HG02970 (cell line): Measurements from ENCODE around the gene MT1G.
A peak's percentile ranks its signal among the peaks of the same experiment; 100 is the strongest.
"Not testable (repeated sequence)": the region's sequence is repeated elsewhere in the genome, so short reads cannot be mapped to it uniquely, and the experiment has no call there.

Source experiments
- ATAC-seq: cut with Tn5 transposase; IDR thresholded peaks from one replicate; pipeline ENCODE4 v1.9.1; 2021; ENCODE audit warnings: mild to moderate bottlenecking, moderate library complexity, moderate number of reproducible peaks; ENCODE audit not compliant: unreplicated experiment, low FRiP score

The MT1G gene

GRCh38 chr16:56686758-56687157 lies 18.9 kb upstream of the MT1G start:
- ATAC-seq: no peak

- ATAC-seq: no peak
Observed at GRCh38 chr16:56684926-56685590, 17.2 kb upstream of the MT1G start.

- ATAC-seq: no peak
Observed at GRCh38 chr16:56684256-56684925, 16.5 kb upstream of the MT1G start.

- ATAC-seq: no peak
Observed at GRCh38 chr16:56683424-56684172, 15.7 kb upstream of the MT1G start.

- ATAC-seq: no peak
Observed at GRCh38 chr16:56682703-56683397, 15.0 kb upstream of the MT1G start.

DNA sequence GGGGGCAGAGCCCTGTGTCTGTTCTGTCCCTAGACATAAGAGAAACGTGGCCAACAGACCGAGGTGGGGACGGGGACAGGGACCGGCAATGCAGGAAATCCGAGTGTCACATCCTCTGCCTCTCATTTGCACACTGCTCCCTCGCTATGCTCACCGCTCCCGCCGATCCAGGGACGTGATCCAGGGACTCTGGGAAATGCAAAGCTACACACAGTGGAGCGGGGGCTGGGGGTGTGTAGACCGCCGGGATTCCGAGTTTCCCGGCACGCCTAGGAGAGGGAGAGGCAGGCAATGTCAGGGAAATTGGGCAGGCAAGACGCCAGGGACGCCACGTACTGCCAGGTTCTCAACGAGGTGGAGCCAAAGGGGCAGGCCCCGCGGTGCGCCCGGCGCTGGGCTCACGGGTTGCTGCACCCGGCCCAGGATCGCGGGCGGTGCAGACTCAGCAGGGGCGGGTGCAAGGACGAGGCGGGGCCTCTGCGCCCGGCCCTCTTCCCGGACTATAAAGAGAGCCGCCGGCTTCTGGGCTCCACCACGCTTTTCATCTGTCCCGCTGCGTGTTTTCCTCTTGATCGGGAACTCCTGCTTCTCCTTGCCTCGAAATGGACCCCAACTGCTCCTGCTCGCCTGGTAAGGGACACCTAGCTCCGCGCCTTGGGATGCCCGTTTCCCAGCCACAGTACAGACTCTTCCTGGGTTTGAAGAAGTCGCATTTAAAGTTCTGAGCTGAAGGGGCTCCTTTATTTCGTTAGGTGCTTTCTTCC lies 14.3 kb upstream of the MT1G start, which contains the start of gene MT1X:
TSS of gene MT1X (plus strand) at position 532 of the 764 bp plus-strand sequence. CDS start at position 603, 71 bp downstream.
- ATAC-seq: peak; percentile 93

DNA sequence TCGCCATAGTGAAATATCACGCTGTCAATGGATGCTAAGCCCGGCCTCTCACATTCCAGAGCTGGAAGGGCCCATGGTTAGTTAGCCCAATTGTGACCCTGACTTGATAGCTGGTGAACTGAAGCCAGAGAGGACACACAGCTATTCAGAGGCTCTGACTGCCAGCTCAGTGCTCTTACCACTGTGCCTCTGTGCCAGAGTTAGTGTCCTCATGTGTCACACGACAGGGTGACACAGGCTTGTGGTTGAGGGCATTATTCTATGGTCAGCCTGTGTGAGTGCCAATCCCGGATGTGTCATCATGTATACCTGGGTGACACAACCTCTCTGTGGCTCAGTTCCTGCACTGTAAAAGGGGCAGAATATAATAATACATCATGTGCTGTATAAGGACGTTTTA lies 12.0 kb upstream of the MT1G start:
- ATAC-seq: no peak

DNA sequence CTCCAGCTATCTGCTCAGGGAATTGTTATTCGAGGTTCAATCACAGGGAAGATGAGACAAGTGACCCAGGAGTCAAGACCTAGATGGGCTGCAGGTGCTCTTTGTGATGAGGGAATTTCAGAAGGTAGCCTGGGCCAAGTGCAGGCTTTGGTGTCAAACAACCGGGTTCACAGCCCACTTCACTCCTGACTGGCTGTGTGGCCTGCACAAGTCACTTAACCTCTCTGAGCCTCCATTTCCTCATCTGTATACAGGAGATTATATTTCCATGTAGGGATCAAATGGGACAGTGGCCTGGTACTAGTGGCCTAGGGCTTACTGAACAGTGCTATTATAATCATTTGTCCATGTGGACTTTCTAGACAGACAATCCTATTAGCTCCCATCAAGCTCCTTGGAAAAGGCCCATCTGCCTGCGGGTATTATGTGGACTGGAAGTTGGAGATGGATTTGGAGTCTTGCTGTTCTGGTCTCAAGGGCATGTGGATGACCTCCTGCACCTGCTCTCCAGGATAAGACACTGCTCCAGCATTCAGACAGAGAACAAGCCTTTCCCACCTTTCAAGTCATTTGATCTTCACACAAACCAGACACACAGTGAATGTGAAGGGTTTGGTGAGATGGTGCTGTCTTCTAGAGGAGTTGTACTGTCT lies 11.3 kb upstream of the MT1G start:
- ATAC-seq: no peak

DNA sequence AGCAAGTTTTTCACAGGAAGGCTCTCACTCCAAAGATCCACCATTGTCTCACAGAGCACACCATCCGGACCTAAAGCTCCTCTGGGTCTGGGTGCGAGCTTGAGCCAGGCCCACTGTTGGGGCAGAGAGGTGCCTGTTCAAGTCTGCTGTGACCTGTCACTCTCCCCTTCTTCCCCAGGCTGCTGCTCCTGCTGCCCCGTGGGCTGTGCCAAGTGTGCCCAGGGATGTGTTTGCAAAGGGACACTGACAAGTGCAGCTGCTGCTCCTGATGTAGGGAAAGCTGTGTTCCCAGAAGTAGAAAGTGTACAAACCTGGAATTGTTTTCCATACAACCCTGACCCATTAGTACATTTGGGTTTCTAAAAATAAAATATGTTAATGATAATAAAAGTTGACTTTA lies 9.6 kb upstream of the MT1G start:
- no peak for ATAC-seq

DNA sequence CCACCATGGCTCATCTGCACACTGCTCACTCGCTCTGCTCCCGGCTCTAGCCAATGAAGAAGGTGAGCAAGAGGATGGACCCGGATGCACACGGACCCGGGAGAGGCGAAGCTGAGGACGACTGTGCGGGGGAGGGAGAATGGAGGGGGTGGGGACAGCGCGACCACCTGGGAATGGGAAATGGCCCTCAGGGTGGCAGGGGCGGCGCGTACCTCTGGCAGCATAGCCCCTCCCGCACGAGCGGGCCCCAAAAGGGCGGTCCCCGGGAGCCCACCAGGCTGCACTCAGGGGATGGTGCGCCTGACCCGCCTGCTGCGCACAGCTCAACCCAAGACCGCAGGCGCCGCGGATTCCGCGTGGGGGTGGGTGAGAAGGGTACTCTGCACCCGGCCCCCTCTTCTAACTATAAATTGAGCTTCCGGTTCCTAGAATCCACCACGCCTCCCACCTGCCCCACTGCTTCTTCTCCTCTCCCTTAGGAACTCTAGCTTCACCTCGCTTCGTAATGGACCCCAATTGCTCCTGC lies 7.9 kb upstream of the MT1G start:
- ATAC-seq: no peak

- not testable (repeated sequence) for ATAC-seq
Observed at GRCh38 chr16:56674570-56674969, 6.7 kb upstream of the MT1G start.

- ATAC-seq: no peak
Observed at GRCh38 chr16:56673921-56674320, 6.1 kb upstream of the MT1G start.

- ATAC-seq: no peak
Observed at GRCh38 chr16:56672761-56673536, 5.1 kb upstream of the MT1G start.

DNA sequence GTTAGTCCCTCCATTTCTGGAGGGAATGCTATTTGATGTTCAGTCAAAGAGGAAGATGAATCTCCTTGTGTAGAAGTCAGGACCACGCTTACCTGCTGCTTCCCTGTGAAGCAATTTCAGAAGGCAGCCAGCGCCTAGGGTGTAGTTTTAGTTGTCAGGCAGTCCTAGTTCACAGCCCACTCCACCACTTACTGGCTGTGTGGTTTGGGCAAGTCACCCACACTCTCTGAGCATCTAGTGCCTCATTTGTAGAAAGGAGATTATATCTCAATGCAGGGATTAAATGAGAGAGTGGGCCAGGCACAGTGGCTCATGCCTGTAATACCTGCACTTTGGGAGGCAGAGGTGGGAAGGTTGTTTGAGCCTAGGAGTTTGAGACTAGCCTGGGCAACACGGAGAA lies 4.3 kb upstream of the MT1G start:
- ATAC-seq: not testable (repeated sequence)

- not testable (repeated sequence) for ATAC-seq
Observed at GRCh38 chr16:56671691-56672090, 3.8 kb upstream of the MT1G start.

DNA sequence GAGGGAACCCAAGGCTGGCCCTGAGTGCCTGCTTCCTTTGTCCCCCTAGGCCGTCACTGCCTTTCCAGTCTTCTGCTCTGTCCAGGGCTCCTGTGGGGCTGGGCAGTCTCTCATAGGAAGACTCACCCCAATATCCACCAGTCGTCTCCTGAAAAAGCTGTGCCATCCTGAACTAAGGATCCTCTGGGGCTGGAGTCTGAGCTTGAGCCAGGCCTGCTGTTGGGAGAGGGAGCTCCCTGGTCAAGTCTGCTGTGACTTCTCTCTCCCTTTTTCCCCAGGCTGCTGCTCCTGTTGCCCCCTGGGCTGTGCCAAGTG lies 2.7 kb upstream of the MT1G start:
- no peak for ATAC-seq

DNA sequence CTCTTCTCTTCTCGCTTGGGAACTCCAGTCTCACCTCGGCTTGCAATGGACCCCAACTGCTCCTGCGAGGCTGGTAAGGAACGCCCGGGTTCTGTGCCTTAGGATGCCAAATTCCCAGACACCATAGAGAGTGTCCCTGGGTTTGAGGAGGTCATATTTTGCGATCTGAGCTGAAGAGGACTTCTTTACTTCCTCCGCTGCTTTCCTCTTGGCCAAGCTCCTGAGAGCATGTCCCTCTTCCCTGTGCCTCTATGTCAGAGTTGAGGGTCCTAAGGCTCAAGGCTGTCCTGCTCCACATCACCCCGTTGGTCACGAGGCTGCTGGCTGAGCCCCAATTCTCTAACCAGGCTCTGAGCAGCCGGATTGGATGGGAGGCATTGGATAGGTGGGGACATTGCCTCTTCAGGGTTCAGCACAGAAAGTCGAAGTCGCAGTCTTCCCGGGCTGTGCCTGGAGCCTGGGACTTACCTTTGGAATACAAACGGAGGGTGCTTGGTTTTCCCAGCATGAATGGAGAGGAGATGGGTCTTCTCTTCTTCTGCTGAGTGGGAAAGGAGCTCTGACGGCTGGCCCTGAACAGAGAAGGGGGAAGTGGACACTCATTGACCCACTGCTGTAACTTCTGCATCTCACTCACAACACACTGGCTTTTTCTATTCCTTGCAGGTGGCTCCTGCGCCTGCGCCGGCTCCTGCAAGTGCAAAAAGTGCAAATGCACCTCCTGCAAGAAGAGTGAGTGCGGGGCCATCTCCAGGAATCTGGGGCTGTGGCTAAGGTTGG lies 2.2 kb upstream of the MT1G start:
- ATAC-seq: no peak
